ENCODE data around the gene AP1AR.

AP1AR gene

GRCh38 chr4:112222219-112222955, 9.2 kb upstream of the AP1AR start:
- no peak for DNase-seq (ENCODE audit: low spot score)

GRCh38 chr4:112225157-112225556, 6.4 kb upstream of the AP1AR start:
- no peak for DNase-seq (ENCODE audit: low spot score)

DNA sequence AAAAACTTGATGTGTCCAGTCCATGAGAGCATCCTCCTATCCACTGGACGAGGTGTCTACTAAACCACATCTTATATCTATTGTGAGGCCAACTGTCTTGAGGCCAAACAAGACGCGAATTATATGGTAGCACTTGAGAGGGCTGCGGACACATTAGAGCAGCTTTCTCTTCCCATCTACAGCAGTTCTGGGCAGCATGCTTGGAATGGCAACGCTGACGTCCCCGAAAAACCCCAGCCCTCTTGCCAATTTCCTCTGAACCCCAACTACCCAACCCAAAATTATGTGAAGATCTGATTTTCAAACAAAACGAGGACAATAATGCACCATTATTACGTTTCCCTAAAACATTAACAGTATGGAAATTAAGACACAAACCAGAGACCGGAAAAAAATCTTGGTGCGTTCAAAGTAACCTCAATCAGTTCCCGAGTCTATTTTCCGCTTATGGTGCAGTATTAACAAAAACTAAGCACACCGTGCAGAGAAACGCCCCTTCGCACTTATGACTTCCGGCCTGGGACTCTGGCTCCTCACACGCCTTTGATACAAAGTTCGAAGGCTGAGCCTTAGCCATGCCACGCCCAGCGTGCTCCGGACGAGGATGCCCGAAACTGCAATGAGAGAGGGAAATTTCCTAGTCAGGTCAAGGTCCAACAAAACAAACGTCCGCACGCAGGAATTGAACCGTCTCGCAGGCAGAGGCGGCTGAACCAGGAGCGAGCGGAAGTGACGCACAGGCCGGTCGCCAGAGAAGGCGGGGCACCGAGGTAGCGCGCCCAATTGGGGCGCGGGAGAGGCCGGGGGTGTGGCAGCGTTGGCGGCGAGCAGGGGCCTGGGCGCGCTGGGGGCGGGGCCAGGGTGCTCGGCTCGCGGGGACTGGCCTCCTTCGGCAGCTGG, 458 bp upstream of the AP1AR start:
- peak; percentile 85 for DNase-seq (ENCODE audit: low spot score)

DNA sequence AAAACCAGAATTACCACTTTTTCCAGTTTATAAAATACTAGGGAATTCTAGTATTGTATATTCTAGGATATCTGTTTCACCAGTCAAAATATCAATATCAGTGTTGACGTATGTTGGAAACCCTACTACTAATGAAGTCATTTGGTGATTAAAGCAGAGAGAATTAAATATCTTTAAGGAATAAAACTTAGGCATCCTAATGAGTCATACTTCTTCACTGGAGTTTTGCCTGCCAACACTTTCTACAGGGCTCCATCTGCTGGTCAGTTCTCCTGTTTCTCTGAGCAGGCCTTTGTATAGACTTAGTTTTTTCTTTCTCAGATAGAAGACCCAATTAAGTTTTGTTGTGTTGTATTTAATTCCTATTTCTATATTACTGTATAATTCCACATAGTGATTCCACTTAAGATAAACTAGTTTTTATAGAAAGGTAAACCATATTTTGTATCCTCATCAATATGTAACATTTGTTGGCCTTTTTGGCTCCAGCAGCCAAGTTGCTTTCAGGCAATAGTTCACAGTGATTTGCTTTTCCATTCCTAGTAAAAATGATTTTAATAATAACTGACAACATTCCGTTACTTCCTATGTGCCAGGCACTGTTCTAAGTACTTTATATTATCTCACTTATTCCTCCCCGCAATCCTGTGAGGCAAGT, 3.5 kb downstream of the AP1AR start:
- DNase-seq (ENCODE audit: low spot score) = peak; percentile 39

- DNase-seq (ENCODE audit: low spot score) = no peak
These were observed 4.5 kb downstream of the AP1AR start for GRCh38 chr4:112236040-112236439.

DNA sequence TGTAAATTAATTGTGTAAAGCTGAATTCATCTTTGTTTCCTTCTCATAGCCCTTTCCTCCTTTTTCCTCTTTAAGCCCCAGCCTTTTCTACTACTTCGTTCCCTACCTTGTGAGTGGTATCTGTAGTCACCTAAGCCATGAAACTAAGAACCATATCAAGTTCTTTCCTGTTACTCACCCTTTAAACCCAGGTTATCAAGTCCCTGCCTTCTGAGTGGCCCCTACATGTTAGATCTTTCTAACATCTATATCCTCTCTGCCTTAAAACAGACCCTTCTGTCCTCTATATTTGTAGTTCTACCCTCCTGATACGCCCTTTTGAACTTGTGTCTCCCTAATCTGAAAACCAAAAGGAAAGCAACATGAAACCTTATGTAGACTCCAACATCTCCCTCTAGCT, 7.2 kb downstream of the AP1AR start:
- DNase-seq (ENCODE audit: low spot score) = no peak

DNA sequence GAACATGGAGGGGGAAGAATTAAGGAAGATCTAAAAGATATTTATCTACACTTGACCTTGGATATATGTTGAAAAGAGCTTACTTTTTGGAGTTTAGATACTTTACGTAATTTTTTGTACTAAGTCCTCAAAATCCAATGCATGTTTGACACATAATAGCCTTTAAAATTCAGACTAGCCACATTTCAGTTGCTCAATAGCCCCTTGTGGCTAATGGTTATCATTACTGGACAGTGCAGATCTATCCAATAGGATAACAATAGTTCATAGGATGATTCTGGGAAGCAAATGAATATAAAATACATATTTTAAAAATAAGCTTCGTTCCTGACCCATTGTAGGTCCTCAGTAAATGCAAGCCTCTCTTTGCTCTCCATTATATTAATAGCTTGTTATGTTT, 13.8 kb downstream of the AP1AR start:
- no peak for DNase-seq (ENCODE audit: low spot score)

GRCh38 chr4:112247021-112247420, 15.4 kb downstream of the AP1AR start:
- no peak for DNase-seq (ENCODE audit: low spot score)

- DNase-seq (ENCODE audit: low spot score) = no peak
These were observed 19.5 kb downstream of the AP1AR start for GRCh38 chr4:112251019-112251643.

DNA sequence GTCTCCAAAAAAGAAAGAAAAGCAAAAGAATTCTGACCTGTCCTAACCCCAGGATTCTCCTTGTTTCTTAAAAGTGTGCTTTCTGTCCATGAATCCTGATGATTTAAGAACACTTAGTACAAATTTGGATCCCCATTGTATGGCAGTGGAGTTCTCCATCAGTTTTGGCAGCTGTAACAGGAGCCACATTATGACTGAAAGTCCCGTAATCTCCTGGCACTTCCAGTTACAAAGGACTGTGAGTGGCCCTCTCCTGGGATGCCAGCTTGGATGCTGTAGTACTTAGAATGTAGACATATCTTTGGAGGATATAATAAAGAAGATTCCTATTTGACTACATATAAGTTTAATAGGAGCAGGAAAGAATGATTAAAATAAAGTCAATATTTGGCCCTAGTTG, 20.6 kb downstream of the AP1AR start:
- no peak for DNase-seq (ENCODE audit: low spot score)

- DNase-seq (ENCODE audit: low spot score) = no peak
These were observed 21.9 kb downstream of the AP1AR start for GRCh38 chr4:112253382-112254000.

DNA sequence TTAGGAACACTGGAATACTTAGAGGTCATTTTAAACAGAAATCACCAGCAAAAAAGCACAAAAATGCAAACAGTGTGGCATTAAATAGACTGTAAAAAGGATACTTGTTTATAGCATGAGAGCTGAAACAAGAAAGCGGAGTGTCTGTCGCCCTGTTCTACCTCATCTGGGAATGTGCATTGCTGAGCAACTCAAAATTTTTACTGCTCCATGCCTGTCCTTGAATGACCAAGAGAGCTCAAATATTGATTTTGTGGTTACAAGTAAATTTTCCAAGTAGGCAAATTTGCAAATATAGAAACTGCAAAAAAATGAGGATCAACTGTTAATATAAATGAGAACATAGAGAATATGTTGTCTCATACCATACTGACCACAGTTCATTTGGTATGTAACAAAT, 25.5 kb downstream of the AP1AR start:
- DNase-seq (ENCODE audit: low spot score) = no peak

GRCh38 chr4:112266823-112267222, 35.2 kb downstream of the AP1AR start:
- no peak for DNase-seq (ENCODE audit: low spot score)

- no peak for DNase-seq (ENCODE audit: low spot score)
These were observed 38.5 kb downstream of the AP1AR start for GRCh38 chr4:112270051-112270450.

DNA sequence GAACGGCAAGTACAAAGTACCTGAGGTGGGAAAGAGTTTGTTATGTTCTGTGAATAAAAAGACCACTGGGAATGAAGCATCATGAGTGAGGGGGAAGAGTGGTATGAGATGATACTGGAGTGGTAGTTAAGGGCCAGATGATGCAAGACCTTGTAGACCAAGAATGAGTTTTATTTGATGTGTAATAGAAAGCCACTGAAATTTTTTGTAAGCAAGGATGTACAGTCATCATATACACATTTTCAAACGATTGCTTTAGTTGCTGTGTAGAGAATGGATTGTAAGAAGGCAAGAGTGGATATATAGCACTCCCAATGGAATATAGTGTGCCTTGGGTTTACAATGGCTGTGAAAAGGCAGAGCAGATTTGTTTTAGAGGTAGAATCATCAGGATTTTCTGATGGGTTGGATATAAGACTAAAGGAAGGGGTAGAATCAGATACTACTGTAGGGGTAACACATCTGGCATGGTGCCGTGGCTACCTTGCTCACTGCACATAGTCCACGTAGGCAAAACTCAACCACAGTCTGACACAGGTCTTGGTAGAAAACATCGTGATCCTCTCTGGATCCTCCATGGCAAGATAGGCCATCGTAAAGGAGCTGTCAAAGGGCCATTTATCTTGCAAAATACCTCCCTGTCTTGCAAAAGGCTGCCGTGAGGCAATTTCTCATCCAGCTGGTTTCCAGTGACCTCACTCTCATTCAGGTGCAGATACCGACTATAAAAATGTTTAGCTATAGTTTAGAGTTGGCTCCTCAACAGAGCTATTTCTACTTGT, 39.2 kb downstream of the AP1AR start:
- DNase-seq (ENCODE audit: low spot score) = no peak

DNA sequence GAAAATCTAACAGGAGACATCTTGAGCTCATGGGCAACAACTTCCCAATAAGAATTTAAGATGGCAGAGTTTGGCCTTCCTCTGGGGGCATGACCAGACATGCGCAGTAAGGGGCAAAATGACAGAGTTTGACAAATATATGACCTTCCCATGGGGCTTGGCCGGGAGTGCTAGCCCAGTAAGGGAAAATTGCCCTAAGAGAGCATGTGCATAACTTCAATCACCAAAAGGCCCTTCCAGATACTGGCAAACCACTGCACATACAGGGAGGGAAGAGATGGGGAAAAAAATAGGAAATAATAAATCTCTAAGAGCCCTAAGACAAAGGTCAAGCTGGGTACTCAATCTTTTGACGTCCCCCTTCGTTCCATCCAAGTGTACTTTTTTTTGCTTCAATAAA, 40.7 kb downstream of the AP1AR start:
- DNase-seq (ENCODE audit: low spot score) = no peak

DNA sequence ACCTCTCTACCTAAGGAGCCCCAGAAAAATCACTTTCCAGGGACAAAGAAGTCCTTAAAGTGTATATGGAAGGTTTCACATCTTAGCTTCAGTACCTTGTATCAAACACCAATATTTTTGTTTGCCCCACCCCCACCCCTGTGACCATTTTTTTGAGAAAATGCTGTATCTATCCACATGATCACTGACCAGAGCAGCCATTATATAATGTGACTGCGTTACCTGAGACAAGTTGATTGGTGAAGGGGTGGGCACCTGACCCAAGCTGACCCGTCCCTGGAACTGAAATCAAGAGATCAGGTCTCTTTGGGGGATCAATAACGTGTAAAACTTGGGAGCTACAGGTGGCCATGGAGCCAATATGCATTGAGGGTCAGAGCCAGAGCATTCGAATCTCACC, 43.4 kb downstream of the AP1AR start:
- no peak for DNase-seq (ENCODE audit: low spot score)

GRCh38 chr4:112276113-112276512, 44.5 kb downstream of the AP1AR start:
- no peak for DNase-seq (ENCODE audit: low spot score)

GRCh38 chr4:112277220-112277619, 45.6 kb downstream of the AP1AR start:
- DNase-seq (ENCODE audit: low spot score) = no peak

- no peak for DNase-seq (ENCODE audit: low spot score)
These were observed 46.3 kb downstream of the AP1AR start for GRCh38 chr4:112277705-112278448.

All from HuH-7 (cell line).